Left renal cortex interstitium (tissue), 4 donors: Measurements from ENCODE around the gene TFPI2. TPM values are rescaled to one million over a fixed set of nuclear protein-coding genes. Genes with fewer than 3 reads are reported as not detected.

ENCODE experiments used
- DNase-seq, 4 donors: peaks; one replicate each; pipeline ENCODE4 v3.0.0-alpha.2; 2013; ENCODE audit warnings: low read depth in 4 of 4, low spot score in 2 of 4, missing footprints in 1 of 4
- polyA plus RNA-seq, 4 donors: library from polyadenylated mRNA; unstranded; fragments of 120-200 nt; gene quantifications; one replicate each; pipeline ENCODE4 v1.2.1, GENCODE V29; 2013; ENCODE audit not compliant: insufficient read length in 4 of 4

The TFPI2 gene
- polyA plus RNA-seq, 4 donors: 8.3 to 14.4 (median 13.1) TPM

DNA sequence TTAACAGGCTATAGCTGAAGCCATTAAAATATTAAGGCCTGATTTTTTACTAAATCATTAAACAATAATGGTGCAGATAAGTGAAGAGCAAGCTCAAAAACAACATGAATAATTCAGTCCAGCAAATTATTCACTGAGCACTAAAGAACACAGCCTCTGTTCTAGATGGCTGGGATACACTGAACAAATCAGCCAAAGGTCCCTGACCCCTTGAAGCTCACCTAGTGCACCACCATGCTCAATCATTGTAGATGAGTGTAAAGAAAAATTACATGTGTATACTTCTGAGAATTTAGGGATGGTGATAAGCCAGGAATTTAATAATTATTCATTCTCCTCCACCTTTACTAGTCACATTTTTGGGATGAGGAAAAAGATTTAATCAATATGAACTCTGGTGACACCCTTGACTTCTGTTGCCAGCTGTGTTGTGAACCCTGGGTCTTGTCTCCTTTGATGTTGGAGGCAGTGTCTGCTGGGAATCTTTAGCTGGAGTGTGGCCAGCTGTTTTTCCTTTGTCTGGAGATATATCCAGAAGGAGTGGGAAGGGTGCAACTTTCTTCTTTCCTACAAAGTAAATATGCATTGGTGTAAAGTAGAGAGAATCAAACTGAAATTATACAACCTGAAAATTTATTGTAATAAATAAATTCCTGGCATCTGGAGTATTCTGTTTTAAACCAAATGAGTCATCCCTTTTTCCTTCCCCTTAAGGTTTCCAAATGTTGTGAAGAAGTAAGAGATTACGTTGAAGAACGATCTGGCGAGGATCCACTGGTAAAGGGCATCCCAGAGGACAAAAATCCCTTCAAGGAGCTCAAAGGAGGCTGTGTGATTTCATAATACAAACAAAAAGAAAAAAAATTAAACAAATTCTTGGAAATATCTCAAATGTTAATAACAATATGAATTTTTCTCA lies 19.8 kb upstream of the TFPI2 start:
- DNase-seq: no peak

DNA sequence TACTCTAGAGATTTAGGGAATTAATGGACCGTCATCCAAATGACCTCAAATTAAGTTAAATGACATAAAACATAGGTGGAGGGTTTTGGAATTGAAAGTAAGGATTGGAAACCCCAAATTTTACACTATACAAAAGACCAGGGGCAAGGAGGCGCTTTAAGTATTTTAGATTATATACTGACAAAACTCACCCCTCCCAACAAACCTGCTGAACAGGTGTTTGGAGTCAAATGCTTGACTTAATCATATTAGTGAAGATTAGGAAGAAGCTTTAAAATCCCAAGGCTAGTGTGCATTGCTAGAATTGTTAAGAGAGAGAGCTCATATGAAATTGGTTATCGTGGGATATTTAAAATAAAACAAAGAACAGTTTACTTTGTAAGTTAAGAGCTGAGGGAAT lies 15.7 kb upstream of the TFPI2 start, which contains the start of gene GNGT1:
Gene GNGT1, plus strand, starts transcription at position 301 of the 400 bp plus-strand sequence. CDS start 180 bp downstream, outside the sequence.
- no peak for DNase-seq

- no peak for DNase-seq
Observed at GRCh38 chr7:93902777-93903423, 12.3 kb upstream of the TFPI2 start.

DNA sequence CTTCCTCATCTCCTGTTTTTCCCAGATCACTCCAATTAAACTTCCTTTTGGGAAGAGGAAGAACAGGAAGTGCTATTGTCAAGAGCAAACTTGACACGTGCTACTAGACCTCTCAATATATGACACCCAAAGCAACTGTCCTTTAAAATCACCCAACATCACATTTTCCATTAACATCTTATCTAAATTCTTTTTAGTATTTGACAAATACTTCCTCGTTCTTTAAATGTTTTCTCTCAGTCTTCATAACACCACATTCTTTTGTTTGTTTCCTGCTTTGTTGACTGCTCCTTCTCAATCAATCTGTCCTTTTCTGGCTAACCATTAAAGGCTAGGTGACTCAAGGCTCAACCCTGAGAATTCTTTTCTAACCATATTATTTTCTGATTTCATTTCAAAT lies 7.1 kb upstream of the TFPI2 start:
- DNase-seq: no peak

- no peak for DNase-seq
Observed at GRCh38 chr7:93895859-93896600, 5.5 kb upstream of the TFPI2 start.

DNA sequence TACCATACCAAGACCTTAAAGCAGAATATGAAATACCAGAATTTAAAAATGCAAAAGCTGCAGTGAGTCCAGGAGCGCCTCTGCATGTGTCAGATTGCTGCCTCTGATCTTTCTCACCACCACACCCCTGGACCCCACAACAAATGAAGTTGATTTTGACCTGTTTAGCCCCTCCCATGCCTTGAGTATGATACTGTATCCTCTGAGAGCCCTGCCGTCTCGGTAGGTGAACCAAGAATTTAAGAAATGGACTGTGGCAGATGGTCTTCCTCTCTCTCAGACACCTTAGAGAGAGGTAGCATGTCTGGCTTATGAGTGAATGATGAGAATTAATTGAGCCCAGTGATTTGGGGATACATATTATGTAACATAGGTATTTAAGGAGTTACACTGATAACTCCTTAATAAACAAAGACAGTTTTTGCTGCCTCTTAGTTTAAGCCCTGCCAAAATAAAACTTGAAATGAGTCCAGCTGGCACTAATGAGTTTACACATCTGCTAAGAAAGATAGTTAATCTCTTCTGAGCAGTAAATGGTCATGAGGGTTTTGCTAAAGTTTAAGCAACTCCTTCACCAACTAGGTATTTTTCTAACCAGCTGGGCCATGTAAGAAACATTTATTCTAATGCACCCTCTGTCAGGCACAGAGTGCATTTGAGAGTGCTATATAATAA lies 4.5 kb upstream of the TFPI2 start:
- no peak for DNase-seq

GRCh38 chr7:93894426-93894825 lies 3.9 kb upstream of the TFPI2 start:
- DNase-seq: no peak

GRCh38 chr7:93890041-93890463 lies 501 bp downstream of the TFPI2 start:
- DNase-seq: peak; percentile 13 to 43 (median 36)

GRCh38 chr7:93889261-93889660 lies 1.3 kb downstream of the TFPI2 start:
- no peak for DNase-seq

GRCh38 chr7:93884541-93884940 lies 6.0 kb downstream of the TFPI2 start:
- no peak for DNase-seq

GRCh38 chr7:93883917-93884345 lies 6.6 kb downstream of the TFPI2 start:
- no peak for DNase-seq

- DNase-seq: no peak
Observed at GRCh38 chr7:93883078-93883916, 7.3 kb downstream of the TFPI2 start.

GRCh38 chr7:93882468-93882867 lies 8.1 kb downstream of the TFPI2 start:
- DNase-seq: no peak

DNA sequence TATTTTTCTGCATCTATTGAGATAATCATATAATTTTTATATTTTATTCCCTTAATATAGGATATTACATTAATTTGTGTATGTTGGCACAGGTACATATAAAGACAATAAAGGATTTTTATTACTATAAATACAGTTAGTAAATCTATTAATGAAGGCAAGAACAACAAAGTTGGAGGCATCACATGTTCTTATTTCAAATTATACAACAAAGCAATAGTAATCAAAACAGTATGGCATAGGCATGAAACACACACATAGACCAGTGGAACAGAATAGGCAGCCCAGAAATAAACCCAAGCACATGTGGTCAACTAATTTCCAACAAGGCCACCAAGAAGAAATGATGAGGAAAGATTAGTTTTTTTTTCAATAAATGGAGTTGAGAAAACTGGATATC lies 11.2 kb downstream of the TFPI2 start:
- no peak for DNase-seq

- DNase-seq: no peak
Observed at GRCh38 chr7:93877742-93878141, 12.8 kb downstream of the TFPI2 start.

GRCh38 chr7:93873998-93874574 lies 16.5 kb downstream of the TFPI2 start:
- no peak for DNase-seq

DNA sequence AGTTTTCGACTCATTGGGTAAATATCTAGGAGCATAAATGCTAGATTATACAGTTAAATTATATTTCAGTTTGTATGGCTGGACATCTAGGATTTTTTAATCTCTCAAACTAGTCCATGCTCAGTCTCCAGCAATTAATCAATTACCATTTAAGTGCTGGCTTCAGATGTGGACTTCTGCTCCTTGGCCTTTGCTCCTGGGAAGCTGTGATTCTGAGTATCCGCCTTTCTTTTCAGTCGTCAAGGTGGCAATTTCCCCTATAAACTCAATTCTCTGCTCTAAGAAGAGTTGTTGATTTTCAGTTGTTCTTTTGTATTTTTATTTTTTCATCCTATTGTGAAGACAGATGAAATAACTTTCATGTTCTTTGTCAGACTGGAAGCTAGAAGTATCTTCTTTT lies 23.7 kb downstream of the TFPI2 start:
- DNase-seq: no peak

GRCh38 chr7:93862651-93863050 lies 27.9 kb downstream of the TFPI2 start:
- DNase-seq: no peak

GRCh38 chr7:93861325-93861949 lies 29.1 kb downstream of the TFPI2 start:
- DNase-seq: no peak
